ENCODE results near the gene SPSB2.

DNA sequence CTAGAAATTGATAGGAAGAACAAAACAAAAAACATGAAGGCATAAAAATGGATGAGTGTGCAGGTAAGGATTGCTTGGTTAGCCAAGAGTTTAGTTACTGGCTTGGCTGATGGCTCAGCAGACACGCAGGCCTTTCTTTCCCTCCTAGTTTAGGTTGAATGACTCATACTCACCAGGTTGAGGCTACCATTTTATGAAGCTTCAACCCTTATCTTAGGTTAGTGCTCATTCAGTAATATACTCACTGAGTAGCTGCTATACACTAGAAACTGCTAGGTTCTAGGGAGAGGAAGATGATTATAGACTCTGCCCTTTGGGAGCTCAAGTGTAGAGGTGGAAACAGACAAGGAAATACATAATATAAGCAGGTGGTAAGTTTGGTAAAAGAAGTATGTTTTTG lies 38.8 kb downstream of the SPSB2 start:
- TF ChIP-seq GATA2 (IDR thresholded peaks at IDR 0.05; ENCODE audit: low read depth, low read length) (no peak), GATA3 (IDR thresholded peaks at IDR 0.05; ENCODE audit: low read depth, low read length) (no peak)
